MCF 10A (cell line): ENCODE results near the gene TENT4B. TPM values are rescaled to one million over a fixed set of nuclear protein-coding genes. Genes with fewer than 3 reads are reported as not detected.

Experiments
- BruUV-seq: library from RNA; stranded (reverse); fragments of 400-500 nt; replicated peaks from 2 replicates; lab custom pipeline; 2021; lab: Mats Ljungman, UMichigan
- CTCF ChIA-PET: fragments of 300-600 bp; sonication (Branson Sonifier 250); formaldehyde crosslinking; extraction: SDS; loops from one replicate; lab custom pipeline; 2021; ENCODE audit warnings: antibody characterized with exemption, inconsistent platforms; lab: Yijun Ruan, JAX
- POLR2A ChIA-PET: fragments of 300-600, 350-650 bp; sonication (Branson Sonifier 250); formaldehyde crosslinking; extraction: SDS; loops from one replicate; lab custom pipeline; 2020; ENCODE audit warnings: antibody characterized with exemption, inconsistent platforms; lab: Yijun Ruan, JAX
- DNase-seq: peaks from one replicate; pipeline ENCODE4 v3.0.0-alpha.2; 2018; ENCODE audit not compliant: unreplicated experiment
- H3K27ac Mint-ChIP-seq: one replicate; pipeline ENCODE4 v1.8.0; 2022; ENCODE audit warnings: mild to moderate bottlenecking, low read depth, mixed read lengths; ENCODE audit not compliant: unreplicated experiment
- H3K27me3 Mint-ChIP-seq: one replicate; pipeline ENCODE4 v1.8.0; 2022; ENCODE audit warnings: mixed read lengths; ENCODE audit not compliant: insufficient read depth, unreplicated experiment
- H3K36me3 Mint-ChIP-seq: one replicate; pipeline ENCODE4 v1.8.0; 2022; ENCODE audit warnings: mild to moderate bottlenecking, moderate library complexity, mixed read lengths; ENCODE audit not compliant: insufficient read depth, unreplicated experiment
- H3K4me1 Mint-ChIP-seq: one replicate; pipeline ENCODE4 v1.8.0; 2022; ENCODE audit warnings: mixed read lengths; ENCODE audit not compliant: insufficient read depth, unreplicated experiment
- H3K4me3 Mint-ChIP-seq: one replicate; pipeline ENCODE4 v1.8.0; 2022; ENCODE audit warnings: mild to moderate bottlenecking, moderate library complexity, mixed read lengths; ENCODE audit not compliant: unreplicated experiment
- H3K9me3 Mint-ChIP-seq: one replicate; pipeline ENCODE4 v1.8.0; 2022; ENCODE audit warnings: mixed read lengths; ENCODE audit not compliant: unreplicated experiment
- intact Hi-C: fragments of 100-400 bp; cut with micrococcal nuclease; formaldehyde crosslinking; loops from 2 replicates; pipeline ENCODE4 v1.14.1; 2022
- total RNA-seq: library from RNA; stranded (reverse); gene quantifications from 2 replicates; pipeline ENCODE4 v1.2.3, GENCODE V29; 2022
- TF ChIP-seq, protein P1 (sequence below): fragments of 200-600 bp; IDR thresholded peaks from one replicate; pipeline ENCODE4 v1.8.0; 2022; ENCODE audit warnings: antibody characterized with exemption, mild to moderate bottlenecking; ENCODE audit not compliant: unreplicated experiment

TENT4B gene
- total RNA-seq, 1 experiment from 2014 or later = 12.1 TPM

DNA sequence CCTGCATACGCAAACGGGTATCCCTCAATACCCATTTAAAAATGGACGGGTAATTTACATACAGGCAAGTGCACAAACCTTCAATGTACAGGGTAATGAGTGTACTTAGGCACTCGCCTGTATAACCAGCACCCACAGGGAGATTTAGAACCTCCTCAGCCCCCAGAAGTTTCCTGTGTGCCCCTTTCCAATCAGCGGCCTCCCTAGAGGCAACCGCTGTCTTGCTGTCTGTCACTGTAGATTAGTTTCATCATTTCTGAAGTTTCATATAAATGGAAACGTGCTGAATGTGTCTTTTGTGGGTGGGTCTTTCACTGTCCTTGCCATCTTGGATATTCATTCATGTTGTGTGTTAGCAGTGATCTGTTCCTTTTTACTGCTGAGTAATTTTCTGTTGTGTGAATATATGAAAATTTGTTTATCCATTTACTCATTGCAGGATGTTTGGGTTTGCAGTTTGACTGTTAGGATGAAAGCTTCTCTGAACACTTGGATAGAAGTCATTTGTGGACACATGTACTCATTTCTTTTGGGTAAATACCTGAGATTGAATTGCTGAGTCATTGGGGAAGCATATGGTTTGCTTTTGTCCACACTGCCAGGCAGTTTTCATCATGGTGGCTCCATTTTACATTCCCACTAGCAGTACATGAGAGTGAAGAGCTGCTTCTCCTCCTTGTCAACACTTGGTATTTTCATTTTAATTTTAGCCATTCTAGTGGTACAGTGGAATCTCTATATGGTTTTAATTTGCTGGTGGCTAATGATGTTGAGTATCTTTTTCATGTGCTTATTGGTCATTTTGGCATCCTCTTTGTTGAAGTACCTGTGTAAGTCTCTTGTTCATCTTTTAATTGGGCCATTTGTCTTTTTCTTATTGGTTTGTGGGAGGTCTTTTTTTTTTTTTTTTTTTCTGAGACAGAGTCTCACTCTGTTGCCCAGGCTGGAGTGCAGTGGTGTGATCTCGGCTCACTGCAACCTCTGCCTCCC is 111.1 kb downstream of the TENT4B start:
- H3K4me3 Mint-ChIP-seq = no peak overlapping the region

DNA sequence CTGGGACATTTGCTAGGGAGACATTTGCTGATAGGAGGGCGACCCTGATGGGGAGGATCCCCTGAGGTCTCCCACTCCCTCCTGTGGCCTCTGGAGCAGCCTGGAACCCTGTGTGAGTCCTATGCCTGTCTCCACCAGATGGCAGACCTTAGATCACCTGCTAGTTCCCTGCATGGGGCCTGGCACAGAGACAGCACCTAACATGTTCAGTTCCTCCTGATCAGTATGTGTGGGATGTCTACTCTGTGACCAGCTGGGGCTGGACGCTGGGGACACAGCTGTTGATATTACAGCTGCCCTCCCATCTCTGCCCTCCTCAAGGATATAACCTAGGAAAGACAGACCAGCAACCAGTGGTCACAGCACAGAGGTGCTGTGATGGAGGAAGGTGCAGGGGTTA is 112.2 kb downstream of the TENT4B start:
- Mint-ChIP-seq H3K36me3 (no peaks in the 10 kb centered on the region), H3K4me1 (no peaks in the 10 kb centered on the region), H3K4me3 (no peak overlapping the region), H3K27ac (no peak overlapping the region), H3K27me3 (no peaks in the 10 kb centered on the region), H3K9me3 (no peaks in the 10 kb centered on the region)
- TF ChIP-seq, protein P1, sequence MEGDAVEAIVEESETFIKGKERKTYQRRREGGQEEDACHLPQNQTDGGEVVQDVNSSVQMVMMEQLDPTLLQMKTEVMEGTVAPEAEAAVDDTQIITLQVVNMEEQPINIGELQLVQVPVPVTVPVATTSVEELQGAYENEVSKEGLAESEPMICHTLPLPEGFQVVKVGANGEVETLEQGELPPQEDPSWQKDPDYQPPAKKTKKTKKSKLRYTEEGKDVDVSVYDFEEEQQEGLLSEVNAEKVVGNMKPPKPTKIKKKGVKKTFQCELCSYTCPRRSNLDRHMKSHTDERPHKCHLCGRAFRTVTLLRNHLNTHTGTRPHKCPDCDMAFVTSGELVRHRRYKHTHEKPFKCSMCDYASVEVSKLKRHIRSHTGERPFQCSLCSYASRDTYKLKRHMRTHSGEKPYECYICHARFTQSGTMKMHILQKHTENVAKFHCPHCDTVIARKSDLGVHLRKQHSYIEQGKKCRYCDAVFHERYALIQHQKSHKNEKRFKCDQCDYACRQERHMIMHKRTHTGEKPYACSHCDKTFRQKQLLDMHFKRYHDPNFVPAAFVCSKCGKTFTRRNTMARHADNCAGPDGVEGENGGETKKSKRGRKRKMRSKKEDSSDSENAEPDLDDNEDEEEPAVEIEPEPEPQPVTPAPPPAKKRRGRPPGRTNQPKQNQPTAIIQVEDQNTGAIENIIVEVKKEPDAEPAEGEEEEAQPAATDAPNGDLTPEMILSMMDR = no peak
- peak; percentile 43 for DNase-seq
- intact Hi-C loops = no loop called here
- ChIA-PET POLR2A (interaction anchor here (0.6 kb wide), 1 partner anchor 503 kb away, joined by 3 read pairs; no protein-coding TSS in a partner anchor), CTCF (interaction anchor here (0.6 to 1.0 kb wide), 3 partner anchors 10 to 330 kb away, joined by 3 read pairs; no protein-coding TSS in a partner anchor)
- no TSS peak for BruUV-seq

More for the DNA sequence above, 111.1 kb downstream of the TENT4B start:
- intact Hi-C loops = no loop called here
- ChIA-PET CTCF (interaction anchor here (0.6 to 1.0 kb wide), 4 partner anchors 9 to 715 kb away, joined by 3 to 4 read pairs (median 3); no protein-coding TSS in a partner anchor), POLR2A (no interaction called here)
- no TSS peak for BruUV-seq
- H3K36me3 Mint-ChIP-seq = no peaks in the 10 kb centered on the region
- no peak for DNase-seq
- H3K27ac Mint-ChIP-seq = no peak overlapping the region
- TF ChIP-seq, protein P1 = no peak
- no peaks in the 10 kb centered on the region for H3K27me3 Mint-ChIP-seq
- no peaks in the 10 kb centered on the region for H3K4me1 Mint-ChIP-seq
- no peaks in the 10 kb centered on the region for H3K9me3 Mint-ChIP-seq

DNA sequence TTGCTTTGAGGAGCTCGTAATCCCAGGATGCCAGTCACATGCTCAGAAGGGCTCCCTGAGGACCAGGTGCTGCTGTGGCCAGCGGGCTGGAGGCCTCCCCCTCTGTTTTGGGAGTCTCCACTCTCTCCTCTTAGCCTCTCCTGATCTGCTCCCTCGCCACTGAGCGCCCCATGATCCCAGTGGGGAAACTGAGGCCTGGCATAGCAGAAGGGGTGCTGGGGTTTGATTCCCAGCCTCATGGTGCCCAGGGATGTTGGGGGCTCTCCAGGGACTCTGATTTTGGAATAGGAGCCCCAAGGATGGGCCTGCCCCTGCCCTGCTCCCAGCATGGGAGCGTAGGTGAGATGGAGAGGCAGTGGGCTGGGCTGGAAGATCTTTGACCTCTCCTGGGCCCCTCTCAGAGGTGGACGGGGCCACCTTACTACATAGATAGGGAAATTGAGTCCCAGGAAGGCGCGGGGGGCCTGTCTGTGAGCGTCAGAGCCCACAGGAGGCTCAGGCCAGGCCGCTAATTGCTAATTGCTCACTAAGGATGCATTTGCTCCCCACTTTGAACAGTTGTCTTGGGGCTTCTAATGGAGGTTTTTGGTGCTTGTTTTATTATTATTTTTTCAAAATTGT is 112.7 kb downstream of the TENT4B start:
- ChIA-PET POLR2A (interaction anchor here (0.6 kb wide), 1 partner anchor 303 kb away, joined by 3 read pairs; no protein-coding TSS in a partner anchor), CTCF (interaction anchor here (0.6 to 0.8 kb wide), 3 partner anchors 9 to 330 kb away, joined by 3 read pairs; no protein-coding TSS in a partner anchor)
- Mint-ChIP-seq H3K27me3 (no peaks in the 10 kb centered on the region), H3K4me3 (peak overlapping the region; percentile 28), H3K36me3 (no peaks in the 10 kb centered on the region), H3K4me1 (no peaks in the 10 kb centered on the region), H3K9me3 (no peaks in the 10 kb centered on the region), H3K27ac (peak overlapping the region; percentile 23)
- intact Hi-C loops = no loop called here
- BruUV-seq = no TSS peak
- TF ChIP-seq, protein P1 = no peak
- no peak for DNase-seq
